Breast epithelium (tissue), 4 donors: ENCODE data around the gene DVL1. TPM values are rescaled to one million over a fixed set of nuclear protein-coding genes. Genes with fewer than 3 reads are reported as not detected.

ENCODE experiments used
- DNase-seq, 2 donors: peaks; one replicate each; pipeline ENCODE4 v3.0.0-alpha.2; 2019; ENCODE audit warnings: low spot score in 2 of 2
- H3K27ac ChIP-seq, 2 donors: fragments of 200-600 bp; sonication (generic) in 1 of 2; one replicate each; pipeline ENCODE4 v1.5.1; 2016 to 2019; ENCODE audit warnings: mild to moderate bottlenecking in 1 of 2
- H3K27me3 ChIP-seq, 2 donors: fragments of 200-600 bp; sonication (generic) in 1 of 2; one replicate each; pipeline versions ENCODE4 v1.5.1 to v1.6.0; 2017 to 2019; ENCODE audit warnings: control low read depth in 1 of 2, mild to moderate bottlenecking in 1 of 2
- H3K36me3 ChIP-seq: fragments of 200-600 bp; one replicate; pipeline ENCODE4 v1.5.1; 2019
- H3K4me1 ChIP-seq, 2 donors: fragments of 200-600 bp; sonication (generic); one replicate each; pipeline ENCODE4 v1.5.1; 2016 to 2019; ENCODE audit warnings: control low read depth in 1 of 2
- H3K4me3 ChIP-seq, 3 donors: fragments of 200-600 bp; sonication (generic); 1 replicate in 2 of 3; 2 replicates in 1 of 3; pipeline ENCODE4 v1.5.1; 2016 to 2019; ENCODE audit warnings: mild to moderate bottlenecking in 3 of 3, moderate library complexity in 2 of 3
- H3K9me3 ChIP-seq, 2 donors: fragments of 200-600 bp; sonication (generic) in 1 of 2; one replicate each; pipeline ENCODE4 v1.5.1; 2016 to 2019; ENCODE audit warnings: control low read depth in 1 of 2
- CTCF ChIP-seq, 3 donors: fragments of 450-650 bp; IDR thresholded peaks; one replicate each; pipeline ENCODE4 v1.5.1; 2016 to 2017; ENCODE audit warnings: antibody characterized with exemption in 3 of 3, mild to moderate bottlenecking in 3 of 3, moderate library complexity in 3 of 3
- POLR2A ChIP-seq: fragments of 450-650 bp; IDR thresholded peaks from one replicate; pipeline ENCODE4 v1.6.1; 2016; ENCODE audit warnings: antibody characterized with exemption, mild to moderate bottlenecking, moderate library complexity
- POLR2AphosphoS5 ChIP-seq, 3 donors: sonication (generic); formaldehyde crosslinking; IDR thresholded peaks; one replicate each; pipeline ENCODE4 v1.6.1; 2017; ENCODE audit warnings: antibody characterized with exemption in 3 of 3
- intact Hi-C: fragments of 100-400 bp; cut with DNase I; formaldehyde crosslinking; loops from one replicate; pipeline ENCODE4 v1.15.1; 2023; ENCODE audit warnings: low total_unique reads
- total RNA-seq, 3 donors: library from RNA; depleted of rRNA; stranded (reverse); fragments of >200 nt; gene quantifications; one replicate each; pipeline ENCODE4 v1.1.0, GENCODE V29; 2016

The DVL1 gene
- total RNA-seq, 3 donors from 2014 or later = 55.2 to 70.1 (median 55.2) TPM

DNA sequence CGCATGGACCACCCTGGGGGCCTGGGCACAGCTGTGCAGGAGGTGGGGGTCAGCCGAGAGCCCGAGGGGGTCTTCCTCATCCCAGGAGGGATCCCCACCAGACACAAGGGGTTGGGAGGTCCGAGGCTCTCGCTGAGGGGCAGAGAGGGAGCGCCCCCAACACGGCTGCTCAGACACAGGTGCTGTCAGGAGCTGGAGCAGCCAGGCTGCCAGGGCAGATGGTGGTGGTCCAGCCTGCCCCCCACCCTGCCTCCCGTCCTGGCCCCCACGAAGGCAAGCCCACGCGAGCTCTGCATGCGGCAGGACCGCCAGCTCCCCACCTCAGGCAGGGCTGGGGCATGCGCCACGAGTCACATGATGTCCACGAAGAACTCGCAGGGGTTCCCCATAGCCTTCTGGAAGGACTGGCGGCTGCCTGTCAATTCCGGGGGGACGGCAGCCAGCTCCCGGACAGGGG lies 13.4 kb downstream of the DVL1 start:
- H3K9me3 ChIP-seq = no peaks in the 10 kb centered on the region
- no peak overlapping the region for H3K27ac ChIP-seq
- no peaks in the 10 kb centered on the region for H3K36me3 ChIP-seq
- no peak overlapping the region for H3K4me3 ChIP-seq
- TF ChIP-seq POLR2A = no peak
- no peaks in the 10 kb centered on the region for H3K27me3 ChIP-seq
- H3K4me1 ChIP-seq = peaks cover 13 to 19% of the 10 kb centered on the region in 2 donors
- intact Hi-C loops = no loop called here
- no peak for DNase-seq

- H3K36me3 ChIP-seq = no peaks in the 10 kb centered on the region
Measured at GRCh38 chr1:1335283-1335682, 13.9 kb downstream of the DVL1 start.

GRCh38 chr1:1334835-1335234 lies 14.4 kb downstream of the DVL1 start:
- no peak overlapping the region for H3K27ac ChIP-seq
- H3K27me3 ChIP-seq = no peaks in the 10 kb centered on the region
- DNase-seq = no peak
- H3K4me3 ChIP-seq = no peak overlapping the region
- no peak for TF ChIP-seq POLR2AphosphoS5 (IDR thresholded peaks at IDR 0.05)
- no peak for TF ChIP-seq CTCF (IDR thresholded peaks at IDR 0.05)
- no peak for TF ChIP-seq POLR2A
- peaks cover 13 to 19% of the 10 kb centered on the region in 2 donors for H3K4me1 ChIP-seq
- intact Hi-C loops = no loop called here
- no peaks in the 10 kb centered on the region for H3K36me3 ChIP-seq
- H3K9me3 ChIP-seq = no peaks in the 10 kb centered on the region

More at GRCh38 chr1:1335283-1335682, 13.9 kb downstream of the DVL1 start:
- intact Hi-C loops = no loop called here
- no peaks in the 10 kb centered on the region for H3K27me3 ChIP-seq
- DNase-seq = no peak
- no peak for TF ChIP-seq CTCF (IDR thresholded peaks at IDR 0.05)
- H3K9me3 ChIP-seq = no peaks in the 10 kb centered on the region
- H3K4me1 ChIP-seq = peaks cover 13 to 19% of the 10 kb centered on the region in 2 donors
- H3K27ac ChIP-seq = no peak overlapping the region
- no peak overlapping the region for H3K4me3 ChIP-seq

- Histone ChIP-seq H3K4me1 (peaks cover 13 to 19% of the 10 kb centered on the region in 2 donors), H3K9me3 (no peaks in the 10 kb centered on the region), H3K27ac (no peak overlapping the region), H3K27me3 (no peaks in the 10 kb centered on the region), H3K4me3 (peak overlapping the region in 1 of 3 donors; percentile 47), H3K36me3 (no peaks in the 10 kb centered on the region)
- TF ChIP-seq CTCF (IDR thresholded peaks at IDR 0.05) (no peak), POLR2AphosphoS5 (IDR thresholded peaks at IDR 0.05) (no peak), POLR2A (no peak)
- intact Hi-C loops = no loop called here
- no peak for DNase-seq
Measured at GRCh38 chr1:1333551-1334241, 15.5 kb downstream of the DVL1 start.

GRCh38 chr1:1332774-1333480 lies 16.3 kb downstream of the DVL1 start:
- TF ChIP-seq POLR2AphosphoS5 (IDR thresholded peaks at IDR 0.05) (no peak), POLR2A (no peak), CTCF (IDR thresholded peaks at IDR 0.05) (no peak)
- Histone ChIP-seq H3K27me3 (no peaks in the 10 kb centered on the region), H3K9me3 (no peaks in the 10 kb centered on the region), H3K36me3 (no peaks in the 10 kb centered on the region), H3K27ac (no peak overlapping the region), H3K4me1 (peaks cover 13 to 19% of the 10 kb centered on the region in 2 donors), H3K4me3 (peak overlapping the region in 2 of 3 donors; percentile 15 to 47)
- DNase-seq = peak; percentile 75 to 85
- intact Hi-C loops = no loop called here
